H1 (cell line): ENCODE measurements around the gene PNLIP.

Source experiments
- CBX8 ChIP-seq: fragments of 300-800, 300-1000 bp; sonication (generic); IDR thresholded peaks from 2 replicates; pipeline ENCODE4 v1.7.1; 2016; ENCODE audit warnings: low read depth, low read length, borderline replicate concordance
- CHD2 ChIP-seq: IDR thresholded peaks from 2 replicates; pipeline ENCODE4 v1.6.1; 2012; ENCODE audit warnings: low read length, improper control_type of control experiment
- CTCF ChIP-seq, 3 experiments: IDR thresholded peaks; 1 replicate in 2 of 3; 2 replicates in 1 of 3; pipeline versions ENCODE4 v1.5.1 to v1.6.1; 2011; ENCODE audit warnings: low read length in 3 of 3, mild to moderate bottlenecking in 3 of 3, inconsistent platforms in 2 of 3, low read depth in 1 of 3, moderate library complexity in 1 of 3; ENCODE audit not compliant: insufficient read depth in 1 of 3; ENCODE audit errors: control extremely low read depth in 1 of 3
- EGR1 ChIP-seq: IDR thresholded peaks from 2 replicates; pipeline ENCODE4 v1.6.1; 2011; ENCODE audit warnings: low read depth, low read length, borderline replicate concordance
- HDAC6 ChIP-seq: IDR thresholded peaks from one replicate; pipeline ENCODE4 v1.7.1; 2012; ENCODE audit warnings: low read depth, mild to moderate bottlenecking, inconsistent platforms, low read length, moderate library complexity
- JUND ChIP-seq: IDR thresholded peaks from 2 replicates; pipeline ENCODE4 v1.6.1; 2011; ENCODE audit warnings: mild to moderate bottlenecking, improper control_type of control experiment, low read length
- KDM4A ChIP-seq: IDR thresholded peaks from one replicate; pipeline ENCODE4 v1.7.1; 2012; ENCODE audit warnings: low read depth, mild to moderate bottlenecking, moderate library complexity, low read length, inconsistent platforms; ENCODE audit not compliant: severe bottlenecking
- POLR2A ChIP-seq, 2 experiments: IDR thresholded peaks; 1 replicate in 1 of 2; 2 replicates in 1 of 2; pipeline ENCODE4 v1.6.1; 2011; ENCODE audit warnings: low read depth in 2 of 2, low read length in 2 of 2, mild to moderate bottlenecking in 2 of 2; ENCODE audit errors: control extremely low read depth in 1 of 2
- RAD21 ChIP-seq, 2 experiments: IDR thresholded peaks in 1 of 2; conservative IDR thresholded peaks in 1 of 2; 2 replicates each; pipeline ENCODE4 v1.6.1; 2011; ENCODE audit warnings: low read depth in 2 of 2, low read length in 2 of 2, improper control_type of control experiment in 1 of 2, inconsistent platforms in 1 of 2, mild to moderate bottlenecking in 1 of 2, moderate library complexity in 1 of 2

- no peak for TF ChIP-seq CTCF (IDR thresholded peaks at IDR 0.05; ENCODE audit: control extremely low read depth in 1 of 3, insufficient read depth in 1 of 3, low read depth in 1 of 3, low read length in 3 of 3)
- TF ChIP-seq CHD2, result no peak
- TF ChIP-seq JUND, result no peak
- TF ChIP-seq HDAC6, result no peak
- no peak for TF ChIP-seq RAD21 (IDR thresholded peaks at IDR 0.05 in 1 of 2, conservative IDR thresholded peaks at IDR 0.05 in 1 of 2; ENCODE audit: low read depth in 2 of 2, low read length in 2 of 2)
- no peak for TF ChIP-seq EGR1
- TF ChIP-seq POLR2A (IDR thresholded peaks at IDR 0.05; ENCODE audit: control extremely low read depth in 1 of 2, low read depth in 2 of 2, low read length in 2 of 2), result no peak
- no peak for TF ChIP-seq CBX8
- no peak for TF ChIP-seq KDM4A
Measured at GRCh38 chr10:116555880-116556279, 10.1 kb downstream of the PNLIP start.
